C4-2B (cell line): ENCODE results near the gene GLTP.

Experiments used
- H3K27ac ChIP-seq: fragments of 450-650 bp; 2 replicates; pipeline ENCODE4 v1.5.1; 2017
- CTCF ChIP-seq: fragments of 450-650 bp; conservative IDR thresholded peaks from 2 replicates; pipeline ENCODE4 v1.5.1; 2017; ENCODE audit warnings: mild to moderate bottlenecking
- ZFX ChIP-seq: fragments of 450-650 bp; IDR thresholded peaks from 2 replicates; pipeline ENCODE4 v1.6.1; 2017

GLTP gene

GRCh38 chr12:109878749-109879148, 1.6 kb downstream of the GLTP start:
- no peak overlapping the region; the same call in 1 of the 2 replicates for H3K27ac ChIP-seq

DNA sequence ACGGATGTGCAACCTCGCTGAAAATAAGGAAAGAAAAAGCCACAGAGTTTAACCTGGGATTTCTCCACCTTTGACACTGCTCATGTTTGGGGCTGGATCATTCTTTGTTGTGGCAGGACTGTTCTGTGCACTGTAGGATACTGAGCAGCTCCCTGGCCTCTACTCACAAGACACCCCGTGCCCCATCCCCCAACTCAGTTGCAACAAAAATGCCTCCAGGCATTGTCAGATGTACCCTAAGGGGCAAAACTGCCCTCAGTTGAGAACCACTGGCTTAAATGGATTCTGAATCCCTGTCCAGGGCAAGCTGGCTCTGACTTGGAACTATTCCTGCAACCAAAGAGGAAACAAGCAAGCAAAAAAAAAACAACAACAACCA, 2.1 kb downstream of the GLTP start:
- no peak overlapping the region for H3K27ac ChIP-seq

More at GRCh38 chr12:109878749-109879148, 1.6 kb downstream of the GLTP start:
- TF ChIP-seq CTCF (no peak), ZFX (no peak)

GRCh38 chr12:109877504-109878246, 2.7 kb downstream of the GLTP start:
- TF ChIP-seq ZFX = no peak
- no peak for TF ChIP-seq CTCF
- H3K27ac ChIP-seq = no peak overlapping the region

More for the DNA sequence above, 2.1 kb downstream of the GLTP start:
- TF ChIP-seq CTCF = no peak
- no peak for TF ChIP-seq ZFX

- TF ChIP-seq CTCF (no peak), ZFX (no peak)
- peak overlapping the region; percentile 68 for H3K27ac ChIP-seq
Measured at GRCh38 chr12:109876406-109876805, 3.9 kb downstream of the GLTP start.

GRCh38 chr12:109875572-109876131, 4.7 kb downstream of the GLTP start:
- TF ChIP-seq CTCF (no peak), ZFX (no peak)
- peak overlapping the region; percentile 68 for H3K27ac ChIP-seq

- TF ChIP-seq ZFX = no peak
Measured at GRCh38 chr12:109873653-109874052, 6.7 kb downstream of the GLTP start.

DNA sequence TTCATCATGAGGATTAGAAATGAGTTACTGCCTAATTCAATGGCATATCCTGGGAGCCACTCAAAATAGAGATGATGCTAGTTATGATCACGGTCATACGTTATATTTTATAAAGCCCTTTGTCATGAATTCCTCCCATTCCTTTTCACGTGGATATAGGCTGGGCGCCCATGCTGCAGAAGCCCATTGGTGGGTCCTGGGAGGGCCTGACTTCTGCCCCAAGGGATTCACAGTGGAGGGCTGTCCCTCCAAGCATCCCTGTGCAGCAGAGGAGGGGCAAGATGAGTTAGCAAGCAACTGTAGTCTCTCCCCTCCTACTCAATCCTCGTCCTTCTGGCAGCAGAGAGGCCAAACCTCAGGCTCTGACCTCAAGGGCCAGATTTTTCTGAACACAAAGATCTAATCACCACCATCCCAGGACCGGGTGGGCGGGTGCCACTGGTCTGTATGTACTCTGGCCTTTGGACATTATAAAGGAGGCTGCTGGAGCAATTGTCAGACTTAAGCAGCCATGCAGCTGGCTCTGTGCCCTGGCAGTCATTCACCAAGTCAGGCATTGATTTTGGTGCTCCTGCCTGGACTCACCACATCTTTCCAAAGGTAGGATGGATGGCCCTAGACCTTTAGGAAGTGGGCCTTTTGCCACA, 8.6 kb downstream of the GLTP start:
- no peak for TF ChIP-seq ZFX
- TF ChIP-seq CTCF = no peak
- 0 out of 2 replicates have a peak overlapping the region, but pooled peaks have one; percentile 0 for H3K27ac ChIP-seq

More at GRCh38 chr12:109873653-109874052, 6.7 kb downstream of the GLTP start:
- H3K27ac ChIP-seq = no peak overlapping the region; the same call in 1 of the 2 replicates
